HG03521 (cell line): Measurements from ENCODE around the gene NCSTN.
"Not testable (repeated sequence)": the region's sequence is repeated elsewhere in the genome, so short reads cannot be mapped to it uniquely, and the experiment has no call there.

Experiments used
- ATAC-seq: cut with Tn5 transposase; IDR thresholded peaks from one replicate; pipeline ENCODE4 v1.9.1; 2021; ENCODE audit warnings: mild to moderate bottlenecking, moderate library complexity; ENCODE audit not compliant: unreplicated experiment

The NCSTN gene

DNA sequence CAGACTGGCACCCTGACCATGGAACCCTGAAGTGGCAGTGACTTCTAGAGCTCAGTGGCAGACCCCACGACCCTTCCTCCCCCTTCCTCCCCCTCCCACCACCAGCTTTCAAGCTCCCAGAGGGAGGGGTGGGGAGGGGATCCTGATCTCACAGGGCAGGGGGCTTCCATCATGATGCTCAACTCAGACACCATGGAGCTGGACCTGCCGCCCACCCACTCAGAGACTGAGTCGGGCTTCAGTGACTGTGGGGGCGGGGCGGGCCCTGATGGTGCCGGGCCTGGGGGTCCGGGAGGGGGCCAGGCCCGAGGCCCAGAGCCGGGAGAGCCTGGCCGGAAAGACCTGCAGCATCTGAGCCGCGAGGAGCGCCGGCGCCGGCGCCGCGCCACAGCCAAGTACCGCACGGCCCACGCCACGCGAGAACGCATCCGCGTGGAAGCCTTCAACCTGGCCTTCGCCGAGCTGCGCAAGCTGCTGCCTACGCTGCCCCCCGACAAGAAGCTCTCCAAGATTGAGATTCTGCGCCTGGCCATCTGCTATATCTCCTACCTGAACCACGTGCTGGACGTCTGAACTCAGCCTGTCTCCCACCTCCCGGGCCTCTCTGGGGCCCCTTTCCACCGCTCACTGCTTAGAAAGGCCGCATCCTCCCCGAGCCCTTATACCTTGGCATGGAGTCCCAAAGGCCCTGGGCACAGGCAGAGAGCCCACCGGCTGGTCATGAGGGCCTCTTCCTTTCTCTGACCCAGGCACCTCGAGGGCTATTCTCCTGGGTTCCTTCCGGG lies 27.6 kb downstream of the NCSTN start:
- ATAC-seq = no peak

- no peak for ATAC-seq
Observed at GRCh38 chr1:160371346-160371631, 28.1 kb downstream of the NCSTN start.

DNA sequence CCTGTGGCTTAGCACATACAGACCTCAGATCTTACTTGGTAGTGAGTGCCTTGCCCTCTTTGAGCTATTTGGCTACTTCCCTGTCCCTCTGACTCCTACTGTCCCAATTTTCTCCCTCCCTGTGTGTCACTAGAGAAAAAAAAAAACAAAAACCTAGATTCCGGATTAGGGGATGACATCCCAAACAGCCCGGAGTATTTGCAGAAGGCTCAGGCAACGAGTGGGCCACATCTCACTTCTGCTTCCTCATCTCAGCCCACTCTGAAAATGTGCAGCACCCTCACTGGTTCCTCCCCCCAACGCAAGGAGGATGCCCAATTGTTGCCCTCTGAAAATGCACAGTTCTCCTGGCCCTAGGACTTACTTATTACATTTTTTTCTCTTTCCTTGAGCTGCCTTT lies 28.6 kb downstream of the NCSTN start:
- ATAC-seq = no peak

GRCh38 chr1:160373696-160374095 lies 30.5 kb downstream of the NCSTN start:
- no peak for ATAC-seq

- no peak for ATAC-seq
Observed at GRCh38 chr1:160374306-160375110, 31.3 kb downstream of the NCSTN start.

- ATAC-seq = no peak
Observed at GRCh38 chr1:160375788-160376524, 32.8 kb downstream of the NCSTN start.

GRCh38 chr1:160376525-160377131 lies 33.4 kb downstream of the NCSTN start:
- no peak for ATAC-seq

GRCh38 chr1:160377585-160378206 lies 34.5 kb downstream of the NCSTN start:
- no peak for ATAC-seq

GRCh38 chr1:160384812-160385211 lies 41.6 kb downstream of the NCSTN start:
- not testable (repeated sequence) for ATAC-seq

DNA sequence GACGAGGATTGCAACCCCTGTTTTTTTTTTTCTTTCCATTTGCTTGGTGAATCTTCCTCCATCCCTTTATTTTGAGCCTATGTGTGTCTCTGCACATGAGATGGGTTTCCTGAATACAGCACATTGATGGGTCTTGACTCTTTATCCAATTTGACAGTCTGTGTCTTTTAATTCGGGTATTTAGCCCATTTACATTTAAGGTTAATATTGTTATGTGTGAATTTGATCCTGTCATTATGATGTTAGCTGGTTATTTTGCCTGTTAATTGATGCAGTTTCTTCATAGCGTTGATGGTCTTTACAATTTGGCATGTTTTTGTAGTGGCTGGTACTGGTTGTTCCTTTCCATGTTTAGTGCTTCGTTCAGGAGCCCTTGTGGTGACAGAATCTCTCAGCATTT lies 45.2 kb downstream of the NCSTN start:
- not testable (repeated sequence) for ATAC-seq

DNA sequence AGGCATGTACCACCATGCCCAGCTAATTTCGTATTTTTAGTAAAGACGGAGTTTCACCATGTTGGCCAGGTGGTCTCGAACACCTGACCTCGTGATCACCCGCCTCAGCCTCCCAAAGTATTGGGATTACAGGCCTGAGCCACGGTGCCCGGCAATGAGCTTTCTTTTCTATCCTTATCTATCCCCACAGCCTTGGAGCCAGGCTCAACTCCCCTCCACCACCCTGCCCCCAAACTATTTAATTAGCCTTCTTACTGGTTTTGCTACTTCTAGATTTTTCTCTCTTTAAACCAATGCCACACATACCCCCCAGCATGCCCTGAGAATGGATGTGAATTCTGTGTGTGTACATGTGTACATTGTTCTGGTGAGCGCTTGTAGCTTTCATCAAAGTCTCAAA lies 51.5 kb downstream of the NCSTN start:
- ATAC-seq = no peak

DNA sequence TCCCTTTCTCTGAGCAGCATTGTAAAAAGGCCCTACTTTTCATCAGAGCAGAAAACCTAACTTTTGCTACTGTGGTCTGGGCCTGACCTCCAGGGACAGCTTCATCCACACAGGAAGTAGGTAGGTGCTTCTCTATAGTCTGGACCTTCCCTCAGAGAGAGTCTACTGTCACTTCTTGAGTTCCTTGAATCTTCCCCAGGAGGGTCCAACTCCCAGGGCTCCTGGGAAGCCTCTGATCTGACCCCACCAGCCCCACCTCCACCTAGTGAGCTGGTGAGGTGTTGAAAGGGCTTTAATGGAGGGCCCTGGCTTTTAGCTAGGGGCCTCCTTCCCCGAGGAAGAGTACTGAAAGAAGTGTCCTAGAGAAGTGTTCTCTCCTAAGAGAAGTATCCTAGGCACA lies 54.5 kb downstream of the NCSTN start:
- no peak for ATAC-seq

DNA sequence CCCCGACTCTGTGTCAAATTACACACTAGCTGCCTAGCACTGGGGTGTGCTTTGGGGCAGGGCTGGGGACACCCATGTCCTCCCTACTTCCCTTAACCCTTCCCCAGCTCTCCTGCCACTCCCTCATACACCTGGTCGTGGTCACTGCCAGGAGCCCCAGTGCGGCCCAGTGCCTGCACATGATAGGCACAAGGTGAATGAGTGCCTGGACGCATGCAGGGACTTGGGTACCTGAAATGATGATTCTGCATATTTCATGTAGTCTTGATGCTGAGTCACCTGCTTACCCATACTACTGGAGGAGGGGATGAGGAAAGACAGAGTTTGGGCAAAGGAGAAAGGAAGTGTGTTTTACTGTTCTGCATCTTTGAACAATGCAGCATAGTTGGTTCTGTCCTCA lies 55.6 kb downstream of the NCSTN start:
- no peak for ATAC-seq

GRCh38 chr1:160399544-160400222 lies 56.5 kb downstream of the NCSTN start:
- ATAC-seq = no peak

GRCh38 chr1:160400223-160400645 lies 57.1 kb downstream of the NCSTN start, which contains the start of gene VANGL2:
Gene VANGL2, plus strand, starts transcription at chr1:160400564. Its CDS starts 15,274 bp downstream, at chr1:160415838.
- ATAC-seq = no peak

GRCh38 chr1:160400646-160401486 lies 57.7 kb downstream of the NCSTN start:
- ATAC-seq = no peak

- ATAC-seq = no peak
Observed at GRCh38 chr1:160401487-160401805, 58.3 kb downstream of the NCSTN start.

DNA sequence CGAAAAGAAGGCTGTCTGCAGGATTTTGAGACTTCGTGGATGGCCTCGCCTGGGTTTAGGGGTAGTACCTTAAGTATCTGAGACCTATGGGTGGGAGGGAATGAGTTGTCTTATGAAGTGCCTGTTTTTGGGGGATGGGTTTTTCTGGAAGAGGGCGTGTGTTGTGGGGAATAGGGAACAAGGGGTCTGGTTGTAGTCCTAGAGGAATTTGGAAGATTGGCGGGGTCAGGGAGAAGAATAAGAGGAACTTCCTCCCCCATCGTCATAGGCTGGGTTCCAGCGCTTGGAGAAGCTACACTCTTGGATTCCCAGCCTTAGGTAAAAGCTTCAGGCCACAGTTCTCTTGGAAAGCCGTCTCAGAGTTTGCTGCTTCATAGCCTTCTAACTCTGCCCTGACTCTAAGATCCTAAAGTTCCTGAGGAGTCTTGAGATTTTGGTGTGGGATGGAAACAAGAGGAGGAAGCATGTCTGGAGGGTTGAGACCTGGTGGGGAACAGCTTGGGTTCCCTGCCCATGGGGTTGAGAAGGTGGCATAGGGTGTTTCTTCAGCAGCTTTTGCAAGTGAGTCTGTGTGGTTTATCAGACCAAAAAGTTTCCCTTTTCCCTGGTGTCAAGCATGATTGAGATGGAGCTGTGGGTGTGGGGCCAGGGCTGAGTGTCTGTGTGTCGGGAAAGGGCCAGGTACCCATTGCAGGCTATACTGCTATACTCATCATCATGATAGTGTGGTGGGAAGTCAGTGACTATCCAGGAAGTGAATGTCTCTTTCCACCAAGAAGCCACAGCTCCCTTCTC lies 59.0 kb downstream of the NCSTN start:
- ATAC-seq = no peak

GRCh38 chr1:160403244-160403643 lies 60.1 kb downstream of the NCSTN start:
- ATAC-seq = no peak
